Measurements from ENCODE around the gene KCTD20. TPM values are rescaled to one million over a fixed set of nuclear protein-coding genes. Genes with fewer than 3 reads are reported as not detected.
"Not testable (repeated sequence)": the region's sequence is repeated elsewhere in the genome, so short reads cannot be mapped to it uniquely, and the experiment has no call there.

KCTD20 gene
- polyA plus RNA-seq, 1 donor from 2014 or later, result 32.4 TPM

- no peaks in the 10 kb centered on the region for H4K20me1 ChIP-seq (ENCODE audit: insufficient read depth)
Measured at GRCh38 chr6:36478051-36478526, 35.3 kb downstream of the KCTD20 start.

GRCh38 chr6:36479256-36479655 is 36.5 kb downstream of the KCTD20 start:
- Histone ChIP-seq H3K27me3 (ENCODE audit: insufficient read depth, low read depth, low read length) (no peaks in the 10 kb centered on the region), H4K20me1 (ENCODE audit: insufficient read depth) (no peaks in the 10 kb centered on the region), H2AFZ (ENCODE audit: low read depth, low read length) (no peak overlapping the region), H3F3A (ENCODE audit: insufficient read depth, low read length, poor library complexity, severe bottlenecking) (no peaks in the 10 kb centered on the region), H3K9ac (ENCODE audit: low read length) (no peak overlapping the region), H3K9me2 (ENCODE audit: insufficient read depth, low read length) (no peaks in the 10 kb centered on the region), H3K79me2 (replicated peaks; ENCODE audit: insufficient read depth, low read length) (no peaks in the 10 kb centered on the region), H3K9me3 (ENCODE audit: low read length) (no peaks in the 10 kb centered on the region), H3K4me3 (ENCODE audit: low read length) (no peak overlapping the region), H3K4me2 (ENCODE audit: low read length) (no peak overlapping the region), H3K27ac (ENCODE audit: low read length) (no peak overlapping the region), H3K36me3 (ENCODE audit: insufficient read depth, low read length) (no peaks in the 10 kb centered on the region)
- TF ChIP-seq REST (IDR thresholded peaks at IDR 0.05; ENCODE audit: borderline replicate concordance) (no peak), CTCF (IDR thresholded peaks at IDR 0.05; ENCODE audit: poor library complexity, severe bottlenecking) (no peak), EP300 (conservative IDR thresholded peaks at IDR 0.05; ENCODE audit: poor library complexity, severe bottlenecking) (no peak), SMC3 (conservative IDR thresholded peaks at IDR 0.05; ENCODE audit: poor library complexity) (no peak), RAD21 (conservative IDR thresholded peaks at IDR 0.05) (no peak), MXI1 (conservative IDR thresholded peaks at IDR 0.05; ENCODE audit: poor library complexity, severe bottlenecking) (no peak), POLR2AphosphoS5 (IDR thresholded peaks at IDR 0.05) (no peak)

More at GRCh38 chr6:36478051-36478526, 35.3 kb downstream of the KCTD20 start:
- Histone ChIP-seq H3K79me2 (replicated peaks; ENCODE audit: insufficient read depth, low read length) (no peaks in the 10 kb centered on the region), H3K27me3 (ENCODE audit: insufficient read depth, low read depth, low read length) (no peaks in the 10 kb centered on the region), H3K4me2 (ENCODE audit: low read length) (no peak overlapping the region), H3K27ac (ENCODE audit: low read length) (no peak overlapping the region), H3K36me3 (ENCODE audit: insufficient read depth, low read length) (no peaks in the 10 kb centered on the region), H2AFZ (ENCODE audit: low read depth, low read length) (no peak overlapping the region), H3K4me3 (ENCODE audit: low read length) (no peak overlapping the region), H3K9me3 (ENCODE audit: low read length) (no peaks in the 10 kb centered on the region), H3F3A (ENCODE audit: insufficient read depth, low read length, poor library complexity, severe bottlenecking) (no peaks in the 10 kb centered on the region), H3K9me2 (ENCODE audit: insufficient read depth, low read length) (no peaks in the 10 kb centered on the region), H3K9ac (ENCODE audit: low read length) (no peak overlapping the region)
- TF ChIP-seq EP300 (conservative IDR thresholded peaks at IDR 0.05; ENCODE audit: poor library complexity, severe bottlenecking) (no peak), POLR2AphosphoS5 (IDR thresholded peaks at IDR 0.05) (no peak), EZH2 (IDR thresholded peaks at IDR 0.05; ENCODE audit: borderline replicate concordance, insufficient read depth, low read length, poor library complexity, severe bottlenecking) (no peak)

- H2AFZ ChIP-seq (ENCODE audit: low read depth, low read length); H3K9ac ChIP-seq (ENCODE audit: low read length); H3F3A ChIP-seq (ENCODE audit: insufficient read depth, low read length, poor library complexity, severe bottlenecking); H3K9me3 ChIP-seq (ENCODE audit: low read length); H3K4me3 ChIP-seq (ENCODE audit: low read length); H3K27me3 ChIP-seq (ENCODE audit: insufficient read depth, low read depth, low read length); H3K27ac ChIP-seq (ENCODE audit: low read length); H4K20me1 ChIP-seq (ENCODE audit: insufficient read depth); H3K9me2 ChIP-seq (ENCODE audit: insufficient read depth, low read length); H3K4me2 ChIP-seq (ENCODE audit: low read length); H3K36me3 ChIP-seq (ENCODE audit: insufficient read depth, low read length); H3K79me2 ChIP-seq (replicated peaks; ENCODE audit: insufficient read depth, low read length): not testable (repeated sequence)
Measured at GRCh38 chr6:36483326-36483725, 40.5 kb downstream of the KCTD20 start.
